H1 (cell line): ENCODE data around the gene NEDD9. TPM values are rescaled to one million over a fixed set of nuclear protein-coding genes. Genes with fewer than 3 reads are reported as not detected.
A peak's percentile ranks its signal among the peaks of the same experiment; 100 is the strongest.

Source experiments
- CTCF ChIA-PET: fragments of 300-600 bp; sonication (Branson Sonifier 250); formaldehyde crosslinking; loops from one replicate; lab custom pipeline; 2021; ENCODE audit not compliant: partially characterized antibody; lab: Charles Lee
- POLR2A ChIA-PET: fragments of 300-600 bp; sonication (Branson Sonifier 250); formaldehyde crosslinking; loops from one replicate; lab custom pipeline; 2021; ENCODE audit warnings: inconsistent platforms; ENCODE audit not compliant: partially characterized antibody; lab: Charles Lee
- DNase-seq, 2 experiments: peaks; one replicate each; pipeline versions ENCODE4 v3.0.0 to v3.0.0-alpha.2; 2010 to 2022; ENCODE audit warnings: low spot score in 2 of 2, low read depth in 1 of 2, mixed read lengths in 1 of 2
- FAIRE-seq: peaks from 2 replicates; lab custom pipeline; 2011; peaks lifted over from hg19 to GRCh38; lab: Jason Lieb, UNC
- H2AFZ ChIP-seq: 2 replicates; pipeline ENCODE4 v1.8.1; 2012; ENCODE audit warnings: low read length, inconsistent platforms
- H2AK5ac ChIP-seq: 2 replicates; pipeline ENCODE4 v1.6.1; 2013; ENCODE audit warnings: low read depth, low read length
- H2BK120ac ChIP-seq: replicated peaks from 2 replicates; pipeline ENCODE3; 2013; ENCODE audit warnings: low read depth, low read length, inconsistent platforms
- H2BK12ac ChIP-seq: 2 replicates; pipeline ENCODE4 v1.6.1; 2013; ENCODE audit warnings: low read depth, low read length
- H2BK15ac ChIP-seq: 2 replicates; pipeline ENCODE4 v1.6.1; 2013; ENCODE audit warnings: low read length
- H2BK20ac ChIP-seq: 2 replicates; pipeline ENCODE4 v1.6.1; 2013; ENCODE audit warnings: low read length
- H2BK5ac ChIP-seq: 2 replicates; pipeline ENCODE4 v1.6.1; 2013; ENCODE audit warnings: low read depth, low read length
- H3K14ac ChIP-seq: 2 replicates; pipeline ENCODE4 v1.6.1; 2013; ENCODE audit warnings: inconsistent platforms; ENCODE audit not compliant: insufficient read length
- H3K18ac ChIP-seq: 2 replicates; pipeline ENCODE4 v1.6.1; 2013; ENCODE audit warnings: low read length; ENCODE audit errors: extremely low read depth
- H3K23ac ChIP-seq: 2 replicates; pipeline ENCODE4 v1.6.1; 2013; ENCODE audit warnings: inconsistent platforms; ENCODE audit not compliant: insufficient read length
- H3K23me2 ChIP-seq: 2 replicates; pipeline ENCODE4 v1.6.1; 2013; ENCODE audit warnings: low read depth, low read length
- H3K27ac ChIP-seq: 2 replicates; pipeline ENCODE4 v1.6.1; 2011; ENCODE audit warnings: low read depth, low read length, inconsistent platforms
- H3K27me3 ChIP-seq, 4 experiments: replicated peaks in 1 of 4; 1 replicate in 1 of 4; 2 replicates in 3 of 4; pipeline versions ENCODE4 v1.6.1 to v1.8.1; 2011 to 2013; ENCODE audit warnings: low read length in 3 of 4, mild to moderate bottlenecking in 3 of 4, inconsistent platforms in 2 of 4, mixed read lengths in 2 of 4, moderate library complexity in 1 of 4; ENCODE audit not compliant: control insufficient read depth in 3 of 4, insufficient read depth in 3 of 4; ENCODE audit errors: extremely low read depth in 1 of 4
- H3K36me3 ChIP-seq, 4 experiments: 2 replicates each; pipeline versions ENCODE4 v1.6.1 to v1.8.1; 2011 to 2013; ENCODE audit warnings: mild to moderate bottlenecking in 4 of 4, low read length in 3 of 4, moderate library complexity in 2 of 4, control low read depth in 1 of 4, inconsistent platforms in 1 of 4; ENCODE audit not compliant: insufficient read depth in 4 of 4, control insufficient read depth in 2 of 4
- H3K4ac ChIP-seq: replicated peaks from 2 replicates; pipeline ENCODE3; 2013; ENCODE audit warnings: low read length, low read depth, mixed read lengths, inconsistent platforms; ENCODE audit not compliant: insufficient read length
- H3K4me1 ChIP-seq, 4 experiments: replicated peaks in 1 of 4; 1 replicate in 1 of 4; 2 replicates in 3 of 4; pipeline versions ENCODE4 v1.6.1 to v1.8.1; 2011 to 2013; ENCODE audit warnings: low read length in 3 of 4, inconsistent platforms in 2 of 4, mixed read lengths in 1 of 4; ENCODE audit not compliant: insufficient read depth in 4 of 4, control insufficient read depth in 3 of 4
- H3K4me2 ChIP-seq, 2 experiments: 2 replicates each; pipeline versions ENCODE4 v1.6.1 to v1.8.1; 2011 to 2013; ENCODE audit warnings: low read depth in 2 of 2, low read length in 2 of 2, control low read depth in 1 of 2, inconsistent platforms in 1 of 2, mild to moderate bottlenecking in 1 of 2; ENCODE audit not compliant: insufficient read depth in 1 of 2
- H3K4me3 ChIP-seq, 4 experiments: fragments of 200-600, 300-600 bp in 1 of 4; sonication (generic), shearing (Covaris generic), sonication (Bioruptor Twin) in 1 of 4; 2 replicates each; pipeline versions ENCODE4 v1.5.1 to v1.8.1; 2011 to 2016; ENCODE audit warnings: low read length in 4 of 4, low read depth in 3 of 4, control low read depth in 2 of 4, inconsistent platforms in 2 of 4, mild to moderate bottlenecking in 2 of 4, mixed read lengths in 1 of 4, moderate library complexity in 1 of 4; ENCODE audit not compliant: insufficient read depth in 2 of 4; ENCODE audit errors: extremely low read depth in 1 of 4
- H3K56ac ChIP-seq: replicated peaks from 2 replicates; pipeline ENCODE3; 2013; ENCODE audit warnings: low read depth, mild to moderate bottlenecking, mixed read lengths, low read length, inconsistent platforms; ENCODE audit not compliant: insufficient read length
- H3K79me1 ChIP-seq: 2 replicates; pipeline ENCODE4 v1.6.1; 2013; ENCODE audit warnings: low read depth, low read length, control low read depth
- H3K79me2 ChIP-seq, 2 experiments: 2 replicates each; pipeline versions ENCODE4 v1.6.1 to v1.8.1; 2012 to 2013; ENCODE audit warnings: low read length in 2 of 2, mild to moderate bottlenecking in 2 of 2, inconsistent platforms in 1 of 2; ENCODE audit not compliant: insufficient read depth in 2 of 2, control insufficient read depth in 1 of 2
- H3K9ac ChIP-seq, 4 experiments: replicated peaks in 1 of 4; 1 replicate in 1 of 4; 2 replicates in 3 of 4; pipeline versions ENCODE4 v1.6.1 to v1.8.1; 2011 to 2013; ENCODE audit warnings: low read depth in 3 of 4, low read length in 3 of 4, control low read depth in 2 of 4, mild to moderate bottlenecking in 2 of 4, moderate library complexity in 2 of 4, inconsistent platforms in 1 of 4; ENCODE audit errors: extremely low read depth in 1 of 4
- H3K9me3 ChIP-seq, 2 experiments: 2 replicates each; pipeline versions ENCODE4 v1.6.1 to v1.8.1; 2012 to 2013; ENCODE audit warnings: mild to moderate bottlenecking in 2 of 2, moderate library complexity in 2 of 2, control low read depth in 1 of 2, inconsistent platforms in 1 of 2, low read depth in 1 of 2, low read length in 1 of 2, mixed read lengths in 1 of 2; ENCODE audit not compliant: insufficient read depth in 2 of 2
- H4K20me1 ChIP-seq, 2 experiments: replicated peaks in 1 of 2; 2 replicates each; pipeline versions ENCODE3 to v1.8.1; 2011 to 2013; ENCODE audit warnings: inconsistent platforms in 2 of 2, low read length in 2 of 2, mild to moderate bottlenecking in 1 of 2; ENCODE audit not compliant: insufficient read depth in 2 of 2, control insufficient read depth in 1 of 2
- H4K5ac ChIP-seq: 2 replicates; pipeline ENCODE4 v1.6.1; 2013; ENCODE audit warnings: low read length, low read depth, mixed read lengths, inconsistent platforms; ENCODE audit not compliant: insufficient read length
- H4K8ac ChIP-seq: 2 replicates; pipeline ENCODE4 v1.8.0; 2013; ENCODE audit warnings: mild to moderate bottlenecking, moderate library complexity, low read length, inconsistent platforms; ENCODE audit not compliant: insufficient read depth; ENCODE audit errors: extremely low read depth
- H4K91ac ChIP-seq: replicated peaks from 2 replicates; pipeline ENCODE3; 2013; ENCODE audit warnings: low read length, mixed read lengths, inconsistent platforms; ENCODE audit not compliant: insufficient read length
- ASH2L ChIP-seq: fragments of 200-600, 300-600 bp; sonication (generic); IDR thresholded peaks from one replicate; pipeline ENCODE4 v1.7.1; 2017; ENCODE audit warnings: low read length
- JUND ChIP-seq: IDR thresholded peaks from 2 replicates; pipeline ENCODE4 v1.6.1; 2011; ENCODE audit warnings: mild to moderate bottlenecking, improper control_type of control experiment, low read length
- WGBS, 2 experiments: shearing (Covaris generic) in 1 of 2; methylation state at CpG; one replicate each; pipeline versions ENCODE4 v1.1.6 to v1.1.7; 2013 to 2015; ENCODE audit warnings: low lambda C conversion rate in 2 of 2, mixed read lengths in 2 of 2, inconsistent platforms in 1 of 2, low coverage in 1 of 2, missing lambda C conversion rate in 1 of 2; ENCODE audit not compliant: insufficient replicate concordance in 2 of 2, insufficient coverage in 1 of 2, insufficient read length in 1 of 2; ENCODE audit errors: extremely low coverage in 1 of 2, missing lambda C conversion rate in 1 of 2; 5-methylcytosine and 5-hydroxymethylcytosine counted together
- polyA plus RNA-seq, 7 experiments: library from polyadenylated mRNA; depleted of rRNA in 3 of 7; stranded (reverse) in 5 of 7; unstranded in 2 of 7; fragments of >200 nt in 5 of 7; fragments of 200-250 nt in 2 of 7; gene quantifications; 1 replicate in 5 of 7; 2 replicates in 1 of 7; 4 replicates in 1 of 7; pipeline versions ENCODE4 v1.2.1 to v1.2.3, GENCODE V29; 2011 to 2013; ENCODE audit warnings: missing spikeins in 2 of 7, mixed read lengths in 2 of 7
- total RNA-seq: library from RNA; stranded (reverse); fragmentation: NEBNext Ultra II Directional; extraction: Animal tissue kit (Norgen Biotek cat#: 25700); gene quantifications from 2 replicates; pipeline ENCODE4 v1.2.1, GENCODE V29; 2021

NEDD9 gene
- total and polyA plus RNA-seq, 2 of the 8 experiments (the other 6 are each of a cell fraction or from before 2014, with no cell fraction given): 3.6 to 12.0 TPM

- Histone ChIP-seq H4K20me1 (no peaks in the 10 kb centered on the region), H2AK5ac (no peak overlapping the region), H4K5ac (no peak overlapping the region), H4K8ac (no peak overlapping the region), H3K56ac (no peak overlapping the region), H3K36me3 (no peaks in the 10 kb centered on the region), H3K4me3 (no peak overlapping the region), H3K4ac (no peak overlapping the region), H3K4me2 (no peak overlapping the region), H3K23ac (no peak overlapping the region), H3K27ac (no peak overlapping the region), H3K18ac (no peak overlapping the region), H4K91ac (no peak overlapping the region), H3K9me3 (peaks cover 0 to 3% of the 10 kb centered on the region in 2 experiments; a peak in 2 of 4 replicates), H2BK20ac (no peak overlapping the region), H3K27me3 (peaks cover 0 to 7% (median 5%) of the 10 kb centered on the region in 4 experiments; a peak in 4 of 7 replicates), H2BK12ac (no peak overlapping the region), H3K14ac (no peak overlapping the region), H3K4me1 (peaks cover 0 to 6% (median 1%) of the 10 kb centered on the region in 4 experiments; a peak in 4 of 7 replicates), H3K23me2 (no peaks in the 10 kb centered on the region), H3K79me1 (no peaks in the 10 kb centered on the region), H2BK120ac (no peak overlapping the region), H3K79me2 (no peaks in the 10 kb centered on the region), H2AFZ (0 out of 2 replicates have a peak overlapping the region, but pooled peaks have one; percentile 33), H2BK15ac (no peak overlapping the region), H2BK5ac (no peak overlapping the region), H3K9ac (no peak overlapping the region)
- CTCF ChIA-PET: interaction anchor here (1.3 kb wide), 1 partner anchor 250 kb away, joined by 3 read pairs; no protein-coding TSS in a partner anchor
- POLR2A ChIA-PET: interaction anchor here (1.0 kb wide), 1 partner anchor 14 kb away, joined by 3 read pairs; the partner anchor contains the start of gene NEDD9
- WGBS, 2 experiments: 82% methylated on average over 6 of the region's 6 CpGs; no CpG with 5 or more reads in 1 of the 2 experiments
- TF ChIP-seq ASH2L: no peak
- no peak for TF ChIP-seq JUND
- FAIRE-seq (no peak), DNase-seq (no peak)
These were observed 14.3 kb upstream of the NEDD9 start for GRCh38 chr6:11246722-11247121.
